PFSK-1 (cell line): Measurements from ENCODE around the gene FAM174C.

Source experiments
- FOXP2 ChIP-seq: optimal IDR thresholded peaks from 2 replicates; pipeline ENCODE3; 2011; ENCODE audit warnings: borderline replicate concordance, control low read depth, inconsistent platforms; ENCODE audit not compliant: insufficient read depth; ENCODE audit errors: extremely low read length, extremely low read depth
- POLR2AphosphoS5 ChIP-seq: IDR thresholded peaks from 2 replicates; pipeline ENCODE4 v1.6.1; 2012; ENCODE audit warnings: low read depth, mild to moderate bottlenecking, control low read depth, low read length, moderate library complexity
- REST ChIP-seq, 2 experiments: IDR thresholded peaks; 2 replicates each; pipeline versions ENCODE4 v1.6.1 to v1.8.0; 2011 to 2012; ENCODE audit warnings: low read depth in 2 of 2, low read length in 2 of 2, control low read depth in 1 of 2, inconsistent platforms in 1 of 2, mild to moderate bottlenecking in 1 of 2, moderate library complexity in 1 of 2; ENCODE audit not compliant: insufficient read depth in 1 of 2
- SIN3A ChIP-seq: IDR thresholded peaks from 2 replicates; pipeline ENCODE4 v1.6.1; 2012; ENCODE audit warnings: mild to moderate bottlenecking, low read length, moderate library complexity, borderline replicate concordance; ENCODE audit not compliant: insufficient read depth
- TAF1 ChIP-seq: IDR thresholded peaks from 2 replicates; pipeline ENCODE4 v1.6.1; 2012; ENCODE audit warnings: low read length, control low read depth, borderline replicate concordance; ENCODE audit not compliant: insufficient read depth

Gene FAM174C

GRCh38 chr19:1312767-1313694 is 37.7 kb downstream of the FAM174C start:
- no peak for TF ChIP-seq SIN3A
- no peak for TF ChIP-seq POLR2AphosphoS5
- TF ChIP-seq REST (IDR thresholded peaks at IDR 0.05; ENCODE audit: insufficient read depth in 1 of 2, low read depth in 2 of 2, low read length in 2 of 2): no peak
- no peak for TF ChIP-seq TAF1
- TF ChIP-seq FOXP2: no peak

GRCh38 chr19:1313695-1314613 is 38.6 kb downstream of the FAM174C start:
- no peak for TF ChIP-seq SIN3A
- TF ChIP-seq TAF1: no peak
- no peak for TF ChIP-seq REST (IDR thresholded peaks at IDR 0.05; ENCODE audit: insufficient read depth in 1 of 2, low read depth in 2 of 2, low read length in 2 of 2)
- TF ChIP-seq FOXP2: no peak
- no peak for TF ChIP-seq POLR2AphosphoS5

- TF ChIP-seq TAF1 (no peak), REST (IDR thresholded peaks at IDR 0.05; ENCODE audit: insufficient read depth in 1 of 2, low read depth in 2 of 2, low read length in 2 of 2) (no peak), POLR2AphosphoS5 (no peak), SIN3A (no peak), FOXP2 (peak; percentile 18)
Measured at GRCh38 chr19:1315470-1316166, 40.3 kb downstream of the FAM174C start.

- no peak for TF ChIP-seq REST (IDR thresholded peaks at IDR 0.05; ENCODE audit: insufficient read depth in 1 of 2, low read depth in 2 of 2, low read length in 2 of 2)
- TF ChIP-seq TAF1: no peak
- no peak for TF ChIP-seq POLR2AphosphoS5
- no peak for TF ChIP-seq SIN3A
- no peak for TF ChIP-seq FOXP2
Measured at GRCh38 chr19:1316466-1316865, 41.1 kb downstream of the FAM174C start.
